ENCODE results near the gene AP3D1.
"Not testable (repeated sequence)": the region's sequence is repeated elsewhere in the genome, so short reads cannot be mapped to it uniquely, and the experiment has no call there.

The AP3D1 gene

GRCh38 chr19:2129892-2130770 is 21.2 kb downstream of the AP3D1 start:
- TF ChIP-seq ZNF274 (IDR thresholded peaks at IDR 0.05; ENCODE audit: low read depth, low read length), result no peak
- no peak overlapping the region for H3K4me3 ChIP-seq (ENCODE audit: low read length)

- no peak overlapping the region for H3K4me3 ChIP-seq (ENCODE audit: low read length)
- no peak for TF ChIP-seq ZNF274 (IDR thresholded peaks at IDR 0.05; ENCODE audit: low read depth, low read length)
Observed at GRCh38 chr19:2129486-2129885, 21.9 kb downstream of the AP3D1 start.

- H3K4me3 ChIP-seq (ENCODE audit: low read length), result no peak overlapping the region
- no peak for TF ChIP-seq ZNF274 (IDR thresholded peaks at IDR 0.05; ENCODE audit: low read depth, low read length)
Observed at GRCh38 chr19:2129022-2129421, 22.3 kb downstream of the AP3D1 start.

- not testable (repeated sequence) for H3K4me3 ChIP-seq (ENCODE audit: low read length)
Observed at GRCh38 chr19:2128252-2128651, 23.1 kb downstream of the AP3D1 start.

- TF ChIP-seq ZNF274 (IDR thresholded peaks at IDR 0.05; ENCODE audit: low read depth, low read length), result no peak
- H3K4me3 ChIP-seq (ENCODE audit: low read length), result no peak overlapping the region
Observed at GRCh38 chr19:2127758-2128157, 23.6 kb downstream of the AP3D1 start.

GRCh38 chr19:2126879-2127518 is 24.4 kb downstream of the AP3D1 start:
- H3K4me3 ChIP-seq (ENCODE audit: low read length), result no peak overlapping the region
- TF ChIP-seq ZNF274 (IDR thresholded peaks at IDR 0.05; ENCODE audit: low read depth, low read length), result no peak

- no peak for TF ChIP-seq ZNF274 (IDR thresholded peaks at IDR 0.05; ENCODE audit: low read depth, low read length)
- H3K4me3 ChIP-seq (ENCODE audit: low read length), result no peak overlapping the region
Observed at GRCh38 chr19:2123682-2124387, 27.5 kb downstream of the AP3D1 start.

GRCh38 chr19:2122982-2123381 is 28.4 kb downstream of the AP3D1 start:
- TF ChIP-seq ZNF274 (IDR thresholded peaks at IDR 0.05; ENCODE audit: low read depth, low read length), result no peak
- H3K4me3 ChIP-seq (ENCODE audit: low read length), result no peak overlapping the region

- H3K4me3 ChIP-seq (ENCODE audit: low read length), result no peak overlapping the region
Observed at GRCh38 chr19:2122251-2122650, 29.1 kb downstream of the AP3D1 start.

GRCh38 chr19:2121416-2122051 is 29.8 kb downstream of the AP3D1 start:
- no peak for TF ChIP-seq ZNF274 (IDR thresholded peaks at IDR 0.05; ENCODE audit: low read depth, low read length)
- no peak overlapping the region for H3K4me3 ChIP-seq (ENCODE audit: low read length)

More at GRCh38 chr19:2122251-2122650, 29.1 kb downstream of the AP3D1 start:
- no peak for TF ChIP-seq ZNF274 (IDR thresholded peaks at IDR 0.05; ENCODE audit: low read depth, low read length)

GRCh38 chr19:2120821-2121220 is 30.5 kb downstream of the AP3D1 start:
- H3K4me3 ChIP-seq (ENCODE audit: low read length), result no peak overlapping the region
- TF ChIP-seq ZNF274 (IDR thresholded peaks at IDR 0.05; ENCODE audit: low read depth, low read length), result no peak

GRCh38 chr19:2119921-2120785 is 31.2 kb downstream of the AP3D1 start:
- TF ChIP-seq ZNF274 (IDR thresholded peaks at IDR 0.05; ENCODE audit: low read depth, low read length), result no peak
- no peak overlapping the region for H3K4me3 ChIP-seq (ENCODE audit: low read length)

GRCh38 chr19:2118438-2118837 is 32.9 kb downstream of the AP3D1 start:
- no peak for TF ChIP-seq ZNF274 (IDR thresholded peaks at IDR 0.05; ENCODE audit: low read depth, low read length)
- no peak overlapping the region for H3K4me3 ChIP-seq (ENCODE audit: low read length)
